ENCODE data around the gene ELF2.
A peak's percentile ranks its signal among the peaks of the same experiment; 100 is the strongest.
"Not testable (repeated sequence)": the region's sequence is repeated elsewhere in the genome, so short reads cannot be mapped to it uniquely, and the experiment has no call there.

The ELF2 gene

GRCh38 chr4:139078926-139079325, 98.1 kb downstream of the ELF2 start:
- Histone ChIP-seq H3K36me3 (ENCODE audit: insufficient read depth, low read length) (no peaks in the 10 kb centered on the region), H3K4me3 (ENCODE audit: low read depth, low read length) (no peak overlapping the region), H3K27ac (ENCODE audit: low read depth, low read length) (no peak overlapping the region), H2AFZ (ENCODE audit: low read length, unreplicated experiment) (no peak overlapping the region), H3K4me1 (ENCODE audit: control insufficient read depth, insufficient read depth, low read length, unreplicated experiment) (peaks cover 14% of the 10 kb centered on the region), H3K27me3 (ENCODE audit: insufficient read depth, low read length) (no peaks in the 10 kb centered on the region), H3K79me2 (ENCODE audit: control insufficient read depth, insufficient read depth, low read length, unreplicated experiment) (peaks cover 75% of the 10 kb centered on the region)

- Histone ChIP-seq H3K27me3 (ENCODE audit: insufficient read depth, low read length) (no peaks in the 10 kb centered on the region), H3K27ac (ENCODE audit: low read depth, low read length) (no peak overlapping the region), H3K4me3 (ENCODE audit: low read depth, low read length) (no peak overlapping the region), H3K36me3 (ENCODE audit: insufficient read depth, low read length) (no peaks in the 10 kb centered on the region), H3K79me2 (ENCODE audit: control insufficient read depth, insufficient read depth, low read length, unreplicated experiment) (peaks cover 76% of the 10 kb centered on the region), H2AFZ (ENCODE audit: low read length, unreplicated experiment) (no peak overlapping the region), H3K4me1 (ENCODE audit: control insufficient read depth, insufficient read depth, low read length, unreplicated experiment) (peaks cover 14% of the 10 kb centered on the region)
Measured at GRCh38 chr4:139077567-139078355, 99.3 kb downstream of the ELF2 start.

- H3K36me3 ChIP-seq (ENCODE audit: insufficient read depth, low read length) = peaks cover 7% of the 10 kb centered on the region; the same call in 1 of the 2 replicates
- peaks cover 6% of the 10 kb centered on the region for H3K4me1 ChIP-seq (ENCODE audit: control insufficient read depth, insufficient read depth, low read length, unreplicated experiment)
- no peak overlapping the region for H3K4me3 ChIP-seq (ENCODE audit: low read depth, low read length)
- H3K27me3 ChIP-seq (ENCODE audit: insufficient read depth, low read length) = no peaks in the 10 kb centered on the region
- no peak overlapping the region for H3K27ac ChIP-seq (ENCODE audit: low read depth, low read length)
- peaks cover 63% of the 10 kb centered on the region for H3K79me2 ChIP-seq (ENCODE audit: control insufficient read depth, insufficient read depth, low read length, unreplicated experiment)
- H2AFZ ChIP-seq (ENCODE audit: low read length, unreplicated experiment) = no peak overlapping the region
Measured at GRCh38 chr4:139076016-139076744, 100.8 kb downstream of the ELF2 start.

GRCh38 chr4:139060591-139060990, 116.4 kb downstream of the ELF2 start:
- no peak overlapping the region for H2AFZ ChIP-seq (ENCODE audit: low read length, unreplicated experiment)
- no peaks in the 10 kb centered on the region for H3K79me2 ChIP-seq (ENCODE audit: control insufficient read depth, insufficient read depth, low read length, unreplicated experiment)
- H3K27me3 ChIP-seq (ENCODE audit: insufficient read depth, low read length) = no peaks in the 10 kb centered on the region
- peaks cover 52% of the 10 kb centered on the region for H3K36me3 ChIP-seq (ENCODE audit: insufficient read depth, low read length)
- no peak overlapping the region for H3K27ac ChIP-seq (ENCODE audit: low read depth, low read length)
- H3K4me1 ChIP-seq (ENCODE audit: control insufficient read depth, insufficient read depth, low read length, unreplicated experiment) = no peaks in the 10 kb centered on the region
- H3K4me3 ChIP-seq (ENCODE audit: low read depth, low read length) = no peak overlapping the region

GRCh38 chr4:139059026-139059425, 118.0 kb downstream of the ELF2 start:
- peaks cover 11% of the 10 kb centered on the region for H3K4me1 ChIP-seq (ENCODE audit: control insufficient read depth, insufficient read depth, low read length, unreplicated experiment)
- not testable (repeated sequence) for H3K27ac ChIP-seq (ENCODE audit: low read depth, low read length); H3K4me3 ChIP-seq (ENCODE audit: low read depth, low read length); H3K79me2 ChIP-seq (ENCODE audit: control insufficient read depth, insufficient read depth, low read length, unreplicated experiment); H3K27me3 ChIP-seq (ENCODE audit: insufficient read depth, low read length); H2AFZ ChIP-seq (ENCODE audit: low read length, unreplicated experiment)
- peaks cover 42% of the 10 kb centered on the region for H3K36me3 ChIP-seq (ENCODE audit: insufficient read depth, low read length)

- Histone ChIP-seq H2AFZ (ENCODE audit: low read length, unreplicated experiment) (no peak overlapping the region), H3K27ac (ENCODE audit: low read depth, low read length) (peak overlapping the region; percentile 25), H3K4me1 (ENCODE audit: control insufficient read depth, insufficient read depth, low read length, unreplicated experiment) (peaks cover 18% of the 10 kb centered on the region), H3K79me2 (ENCODE audit: control insufficient read depth, insufficient read depth, low read length, unreplicated experiment) (peaks cover 3% of the 10 kb centered on the region), H3K4me3 (ENCODE audit: low read depth, low read length) (no peak overlapping the region), H3K36me3 (ENCODE audit: insufficient read depth, low read length) (peaks cover 17% of the 10 kb centered on the region; the same call in 1 of the 2 replicates), H3K27me3 (ENCODE audit: insufficient read depth, low read length) (no peaks in the 10 kb centered on the region)
Measured at GRCh38 chr4:139054791-139055505, 122.1 kb downstream of the ELF2 start.

- H3K79me2 ChIP-seq (ENCODE audit: control insufficient read depth, insufficient read depth, low read length, unreplicated experiment) = peaks cover 5% of the 10 kb centered on the region
- no peak overlapping the region for H3K27ac ChIP-seq (ENCODE audit: low read depth, low read length)
- H2AFZ ChIP-seq (ENCODE audit: low read length, unreplicated experiment) = no peak overlapping the region
- H3K36me3 ChIP-seq (ENCODE audit: insufficient read depth, low read length) = peaks cover 13% of the 10 kb centered on the region
- peaks cover 18% of the 10 kb centered on the region for H3K4me1 ChIP-seq (ENCODE audit: control insufficient read depth, insufficient read depth, low read length, unreplicated experiment)
- H3K27me3 ChIP-seq (ENCODE audit: insufficient read depth, low read length) = no peaks in the 10 kb centered on the region
- no peak overlapping the region for H3K4me3 ChIP-seq (ENCODE audit: low read depth, low read length)
Measured at GRCh38 chr4:139053909-139054308, 123.1 kb downstream of the ELF2 start.

GRCh38 chr4:139050446-139050845, 126.6 kb downstream of the ELF2 start:
- Histone ChIP-seq H3K79me2 (ENCODE audit: control insufficient read depth, insufficient read depth, low read length, unreplicated experiment) (peaks cover 17% of the 10 kb centered on the region), H3K4me3 (ENCODE audit: low read depth, low read length) (no peak overlapping the region), H3K27me3 (ENCODE audit: insufficient read depth, low read length) (no peaks in the 10 kb centered on the region), H3K27ac (ENCODE audit: low read depth, low read length) (peak overlapping the region; percentile 23), H2AFZ (ENCODE audit: low read length, unreplicated experiment) (no peak overlapping the region), H3K4me1 (ENCODE audit: control insufficient read depth, insufficient read depth, low read length, unreplicated experiment) (peaks cover 17% of the 10 kb centered on the region), H3K36me3 (ENCODE audit: insufficient read depth, low read length) (peaks cover 14% of the 10 kb centered on the region)

- Histone ChIP-seq H3K79me2 (ENCODE audit: control insufficient read depth, insufficient read depth, low read length, unreplicated experiment) (peaks cover 25% of the 10 kb centered on the region), H3K4me1 (ENCODE audit: control insufficient read depth, insufficient read depth, low read length, unreplicated experiment) (peaks cover 7% of the 10 kb centered on the region), H3K4me3 (ENCODE audit: low read depth, low read length) (no peak overlapping the region), H2AFZ (ENCODE audit: low read length, unreplicated experiment) (no peak overlapping the region), H3K27me3 (ENCODE audit: insufficient read depth, low read length) (no peaks in the 10 kb centered on the region), H3K27ac (ENCODE audit: low read depth, low read length) (no peak overlapping the region), H3K36me3 (ENCODE audit: insufficient read depth, low read length) (peaks cover 23% of the 10 kb centered on the region)
Measured at GRCh38 chr4:139048026-139048425, 129.0 kb downstream of the ELF2 start.

- Histone ChIP-seq H3K27me3 (ENCODE audit: insufficient read depth, low read length) (no peaks in the 10 kb centered on the region), H2AFZ (ENCODE audit: low read length, unreplicated experiment) (no peak overlapping the region), H3K4me3 (ENCODE audit: low read depth, low read length) (no peak overlapping the region), H3K27ac (ENCODE audit: low read depth, low read length) (no peak overlapping the region), H3K36me3 (ENCODE audit: insufficient read depth, low read length) (peaks cover 27% of the 10 kb centered on the region), H3K79me2 (ENCODE audit: control insufficient read depth, insufficient read depth, low read length, unreplicated experiment) (peaks cover 56% of the 10 kb centered on the region), H3K4me1 (ENCODE audit: control insufficient read depth, insufficient read depth, low read length, unreplicated experiment) (no peaks in the 10 kb centered on the region)
Measured at GRCh38 chr4:139044291-139044690, 132.7 kb downstream of the ELF2 start.
